ENCODE results near the gene PIP5K1B. TPM values are rescaled to one million over a fixed set of nuclear protein-coding genes. Genes with fewer than 3 reads are reported as not detected.

The PIP5K1B gene
- total RNA-seq, 1 experiment from 2014 or later = not detected

GRCh38 chr9:68876681-68877080, 171.6 kb downstream of the PIP5K1B start:
- Histone ChIP-seq H3K9me2 (replicated peaks; ENCODE audit: low read length) (no peaks in the 10 kb centered on the region), H3K27me3 (ENCODE audit: low read length) (peaks cover 47% of the 10 kb centered on the region), H3K9me3 (ENCODE audit: low read length) (no peaks in the 10 kb centered on the region), H3K36me3 (ENCODE audit: low read depth, low read length) (no peaks in the 10 kb centered on the region), H3K4me2 (ENCODE audit: low read length) (no peak overlapping the region), H3F3A (ENCODE audit: low read length, unreplicated experiment) (no peaks in the 10 kb centered on the region), H4K20me1 (ENCODE audit: low read length) (no peaks in the 10 kb centered on the region), H2AFZ (ENCODE audit: low read length) (no peak overlapping the region), H3K27ac (ENCODE audit: low read length) (no peak overlapping the region), H3K9ac (ENCODE audit: low read length) (no peak overlapping the region), H3K4me3 (ENCODE audit: low read length) (no peak overlapping the region), H3K79me2 (ENCODE audit: low read length) (no peaks in the 10 kb centered on the region), H3K4me1 (ENCODE audit: insufficient read depth, low read length) (no peaks in the 10 kb centered on the region)
- BruUV-seq (replicated peaks) = no TSS peak
- no peak for DNase-seq
- intact Hi-C loops (cut with micrococcal nuclease) = no loop called here
- ATAC-seq = no peak
- CTCF ChIA-PET = no interaction called here
- TF ChIP-seq EZH2phosphoT487 (IDR thresholded peaks at IDR 0.05; ENCODE audit: borderline replicate concordance, low read length) = no peak
- TF ChIP-seq CTCF (conservative IDR thresholded peaks at IDR 0.05; ENCODE audit: low read depth, low read length) = no peak
- TF ChIP-seq EZH2 (IDR thresholded peaks at IDR 0.05; ENCODE audit: low read length, unreplicated experiment) = no peak
- POLR2A ChIA-PET (ENCODE audit: unreplicated experiment) = no interaction called here

GRCh38 chr9:68877219-68877618, 172.2 kb downstream of the PIP5K1B start:
- intact Hi-C loops (cut with micrococcal nuclease) = no loop called here
- Histone ChIP-seq H3K4me1 (ENCODE audit: insufficient read depth, low read length) (no peaks in the 10 kb centered on the region), H3K4me3 (ENCODE audit: low read length) (no peak overlapping the region), H3K4me2 (ENCODE audit: low read length) (no peak overlapping the region), H4K20me1 (ENCODE audit: low read length) (no peaks in the 10 kb centered on the region), H3F3A (ENCODE audit: low read length, unreplicated experiment) (no peaks in the 10 kb centered on the region), H3K9me2 (replicated peaks; ENCODE audit: low read length) (no peaks in the 10 kb centered on the region), H3K27me3 (ENCODE audit: low read length) (peaks cover 47% of the 10 kb centered on the region), H2AFZ (ENCODE audit: low read length) (no peak overlapping the region), H3K36me3 (ENCODE audit: low read depth, low read length) (no peaks in the 10 kb centered on the region), H3K27ac (ENCODE audit: low read length) (no peak overlapping the region), H3K79me2 (ENCODE audit: low read length) (no peaks in the 10 kb centered on the region), H3K9ac (ENCODE audit: low read length) (no peak overlapping the region), H3K9me3 (ENCODE audit: low read length) (no peaks in the 10 kb centered on the region)
- ChIA-PET POLR2A (ENCODE audit: unreplicated experiment) (no interaction called here), CTCF (no interaction called here)
- DNase-seq (no peak), ATAC-seq (no peak)
- TF ChIP-seq EZH2 (IDR thresholded peaks at IDR 0.05; ENCODE audit: low read length, unreplicated experiment) = no peak
- no TSS peak for BruUV-seq (replicated peaks)

GRCh38 chr9:68878450-68878849, 173.4 kb downstream of the PIP5K1B start:
- Histone ChIP-seq H3K9ac (ENCODE audit: low read length) (no peak overlapping the region), H3F3A (ENCODE audit: low read length, unreplicated experiment) (no peaks in the 10 kb centered on the region), H3K27ac (ENCODE audit: low read length) (no peak overlapping the region), H3K4me2 (ENCODE audit: low read length) (no peak overlapping the region), H3K36me3 (ENCODE audit: low read depth, low read length) (no peaks in the 10 kb centered on the region), H3K4me3 (ENCODE audit: low read length) (no peak overlapping the region), H3K4me1 (ENCODE audit: insufficient read depth, low read length) (no peaks in the 10 kb centered on the region), H3K9me2 (replicated peaks; ENCODE audit: low read length) (no peaks in the 10 kb centered on the region), H3K9me3 (ENCODE audit: low read length) (no peaks in the 10 kb centered on the region), H3K79me2 (ENCODE audit: low read length) (no peaks in the 10 kb centered on the region), H3K27me3 (ENCODE audit: low read length) (peaks cover 48% of the 10 kb centered on the region), H4K20me1 (ENCODE audit: low read length) (no peaks in the 10 kb centered on the region), H2AFZ (ENCODE audit: low read length) (no peak overlapping the region)
- ChIA-PET POLR2A (ENCODE audit: unreplicated experiment) (no interaction called here), CTCF (no interaction called here)
- no TSS peak for BruUV-seq (replicated peaks)
- ATAC-seq (no peak), DNase-seq (no peak)
- TF ChIP-seq EZH2 (IDR thresholded peaks at IDR 0.05; ENCODE audit: low read length, unreplicated experiment) = no peak
- no peak for TF ChIP-seq EZH2phosphoT487 (IDR thresholded peaks at IDR 0.05; ENCODE audit: borderline replicate concordance, low read length)
- no peak for TF ChIP-seq CTCF (conservative IDR thresholded peaks at IDR 0.05; ENCODE audit: low read depth, low read length)
- intact Hi-C loops (cut with micrococcal nuclease) = no loop called here

Measured in PC-3 (cell line).